ENCODE results near the gene RTKN2. TPM values are rescaled to one million over a fixed set of nuclear protein-coding genes. Genes with fewer than 3 reads are reported as not detected.
"Not testable (repeated sequence)": the region's sequence is repeated elsewhere in the genome, so short reads cannot be mapped to it uniquely, and the experiment has no call there.

The RTKN2 gene
- 0.05 TPM for total RNA-seq

- ATAC-seq (peak; percentile 97), DNase-seq (ENCODE audit: low spot score) (peak; percentile 71)
Measured at GRCh38 chr10:62268399-62269114, at the start of gene RTKN2. Gene RTKN2 (minus strand): TSS chr10:62268844. CDS start chr10:62268610, 234 bp downstream.

GRCh38 chr10:62317257-62317656 lies 48.6 kb upstream of the RTKN2 start:
- ATAC-seq (no peak), DNase-seq (ENCODE audit: low spot score) (no peak)

GRCh38 chr10:62309254-62309653 lies 40.6 kb upstream of the RTKN2 start:
- ATAC-seq: no peak
- DNase-seq (ENCODE audit: low spot score): no peak

DNA sequence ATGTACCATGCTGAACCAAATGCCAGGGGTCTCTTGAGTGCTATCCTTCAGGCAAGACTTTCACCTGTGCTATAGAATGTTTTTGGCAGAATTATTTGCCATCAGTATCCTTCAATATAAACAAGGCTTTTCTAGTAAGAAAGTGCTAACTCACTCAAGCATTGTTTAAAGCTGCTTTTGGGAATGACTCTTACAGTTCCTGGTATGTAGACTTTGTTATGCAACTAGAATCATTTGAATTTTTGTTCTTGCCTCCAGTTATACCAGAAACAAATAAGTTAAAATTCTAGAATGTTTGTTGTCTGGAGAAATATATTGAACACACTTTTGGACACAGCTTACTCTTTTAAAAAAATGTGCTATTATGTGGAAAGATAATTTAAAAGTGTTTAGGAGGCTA lies 39.5 kb upstream of the RTKN2 start:
- DNase-seq (ENCODE audit: low spot score): no peak
- ATAC-seq: no peak

DNA sequence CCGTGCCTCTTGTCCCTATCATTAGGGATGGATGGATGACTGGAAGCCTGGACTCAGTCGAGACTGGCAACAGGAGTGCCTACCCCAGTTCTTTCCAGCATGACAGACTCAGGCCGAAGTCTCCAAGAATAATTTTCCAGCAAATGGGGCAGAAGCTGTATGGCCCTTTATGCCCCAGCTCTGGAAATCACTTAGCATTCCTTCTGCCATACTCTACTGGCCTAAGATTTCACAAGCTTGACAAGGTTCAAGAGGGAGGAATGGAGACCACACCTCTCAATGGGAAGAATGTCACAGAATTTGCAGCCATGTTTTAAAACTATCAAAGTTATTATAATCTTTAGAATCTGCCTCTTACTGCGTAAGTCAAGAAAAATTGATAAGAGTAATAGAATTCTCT lies 39.0 kb upstream of the RTKN2 start:
- no peak for ATAC-seq

DNA sequence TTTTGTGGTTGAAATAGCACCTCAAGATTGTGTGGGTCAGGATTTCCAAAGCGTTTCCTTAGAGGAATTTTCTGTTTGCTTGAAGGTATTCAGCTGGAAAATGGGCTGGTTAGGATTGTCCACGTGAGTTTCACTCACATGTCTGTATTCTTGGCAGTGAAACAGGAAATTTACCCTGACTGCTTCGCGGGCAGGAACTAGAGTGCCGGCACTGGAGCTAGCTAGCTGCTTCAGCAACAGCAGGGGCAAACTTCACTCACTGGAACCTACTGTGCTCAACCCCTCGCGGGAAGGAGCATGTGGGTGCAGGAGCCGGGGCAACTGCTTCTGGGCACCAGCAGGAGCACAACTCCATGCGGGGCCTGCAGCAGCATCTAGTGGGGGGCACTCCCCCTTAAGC lies 38.0 kb upstream of the RTKN2 start:
- ATAC-seq: no peak

More for the DNA sequence above, 39.0 kb upstream of the RTKN2 start:
- DNase-seq (ENCODE audit: low spot score): no peak

GRCh38 chr10:62305813-62306212 lies 37.2 kb upstream of the RTKN2 start:
- ATAC-seq: no peak
- no peak for DNase-seq (ENCODE audit: low spot score)

More for the DNA sequence above, 38.0 kb upstream of the RTKN2 start:
- no peak for DNase-seq (ENCODE audit: low spot score)

DNA sequence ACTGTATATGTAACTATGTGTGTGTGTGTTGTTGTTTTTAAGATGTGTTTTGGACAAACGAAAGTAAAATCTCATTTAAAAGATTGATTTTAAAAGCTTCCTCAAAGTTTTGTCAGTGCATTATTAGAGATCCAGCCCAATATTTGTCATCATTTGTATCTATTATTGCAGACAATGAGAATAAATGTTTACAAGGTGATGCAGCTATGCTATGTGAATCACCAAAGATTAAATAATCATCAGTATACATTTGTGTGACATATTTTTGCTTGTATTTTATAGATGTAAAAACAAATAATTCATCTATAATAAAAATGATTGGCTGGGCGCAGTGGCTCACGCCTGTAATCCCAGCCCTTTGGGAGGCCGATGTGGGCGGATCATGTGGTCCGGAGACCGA lies 35.3 kb upstream of the RTKN2 start:
- no peak for ATAC-seq
- no peak for DNase-seq (ENCODE audit: low spot score)

- no peak for ATAC-seq
- DNase-seq (ENCODE audit: low spot score): no peak
Measured at GRCh38 chr10:62302760-62303159, 34.1 kb upstream of the RTKN2 start.

DNA sequence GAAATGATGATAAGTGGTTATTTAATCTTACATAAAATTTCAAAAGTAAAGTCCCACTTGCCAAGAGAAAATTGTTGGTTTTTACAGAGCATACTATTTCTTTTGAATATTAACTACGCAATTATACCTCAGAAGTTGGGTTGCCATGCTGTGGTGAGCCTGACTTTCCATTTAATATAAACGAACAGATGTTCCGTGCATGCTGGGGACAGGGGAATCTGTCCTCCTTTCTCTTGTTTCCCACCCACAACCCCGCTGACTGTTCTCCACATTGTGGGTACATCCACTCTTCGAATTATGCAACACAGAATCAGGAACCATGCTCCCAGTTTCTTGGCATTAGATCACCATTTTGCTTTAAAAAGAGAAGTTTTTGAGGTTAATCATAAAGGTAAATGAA lies 29.2 kb upstream of the RTKN2 start:
- no peak for ATAC-seq
- DNase-seq (ENCODE audit: low spot score): no peak

DNA sequence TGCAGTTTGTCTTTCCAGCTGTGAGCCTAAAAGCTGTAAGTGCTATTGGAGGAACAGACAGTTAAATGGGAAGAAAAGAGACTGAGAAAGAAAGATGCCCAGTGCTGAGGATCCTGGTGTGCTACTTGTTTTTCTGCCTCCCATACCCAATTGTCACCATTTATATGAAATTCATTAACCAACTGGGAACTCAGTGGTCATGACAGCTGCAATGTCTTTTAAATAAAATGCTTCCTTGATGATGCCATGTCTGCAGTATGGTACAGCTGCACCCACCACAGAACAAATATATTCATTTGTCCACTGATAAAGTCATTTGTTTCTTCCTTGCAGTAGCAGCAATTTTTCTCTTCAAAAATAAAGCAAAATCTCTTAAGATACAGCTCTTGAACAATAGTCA lies 15.6 kb upstream of the RTKN2 start:
- DNase-seq (ENCODE audit: low spot score) (no peak), ATAC-seq (no peak)

DNA sequence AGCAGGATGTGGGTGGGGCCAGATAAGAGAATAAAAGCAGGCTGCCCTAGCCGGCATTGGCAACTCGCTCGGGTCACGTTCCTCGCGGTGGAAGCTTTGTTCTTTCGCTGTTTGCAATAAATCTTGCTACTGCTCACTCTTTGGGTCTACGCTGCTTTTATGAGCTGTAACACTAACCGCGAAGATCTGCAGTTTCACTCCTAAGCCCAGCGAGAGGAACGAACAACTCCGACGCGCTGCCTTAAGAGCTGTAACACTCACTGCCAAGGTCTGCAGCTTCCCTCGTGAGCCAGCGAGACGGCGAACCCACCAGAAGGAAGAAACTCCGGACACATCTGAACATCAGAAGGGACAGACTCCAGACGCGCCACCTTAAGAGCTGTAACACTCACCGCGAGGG lies 12.7 kb upstream of the RTKN2 start:
- DNase-seq (ENCODE audit: low spot score); ATAC-seq: not testable (repeated sequence)

DNA sequence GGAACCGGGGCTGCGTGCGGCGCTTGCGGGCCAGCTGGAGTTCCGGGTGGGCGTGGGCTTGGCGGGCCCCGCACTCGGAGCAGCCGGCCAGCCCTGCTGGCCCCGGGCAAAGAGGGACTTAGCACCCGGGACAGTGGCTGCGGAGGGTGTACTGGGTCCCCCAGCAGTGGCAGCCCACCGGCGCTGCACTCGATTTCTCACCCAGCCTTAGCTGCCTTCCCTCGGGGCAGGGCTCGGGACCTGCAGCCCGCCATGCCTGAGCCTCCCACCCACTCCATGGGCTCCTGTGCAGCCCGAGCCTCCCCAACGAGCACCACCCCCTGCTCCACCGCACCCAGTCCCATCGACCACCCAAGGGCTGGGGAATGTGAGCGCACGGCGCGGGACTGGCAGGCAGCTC lies 11.7 kb upstream of the RTKN2 start:
- not testable (repeated sequence) for DNase-seq (ENCODE audit: low spot score)

DNA sequence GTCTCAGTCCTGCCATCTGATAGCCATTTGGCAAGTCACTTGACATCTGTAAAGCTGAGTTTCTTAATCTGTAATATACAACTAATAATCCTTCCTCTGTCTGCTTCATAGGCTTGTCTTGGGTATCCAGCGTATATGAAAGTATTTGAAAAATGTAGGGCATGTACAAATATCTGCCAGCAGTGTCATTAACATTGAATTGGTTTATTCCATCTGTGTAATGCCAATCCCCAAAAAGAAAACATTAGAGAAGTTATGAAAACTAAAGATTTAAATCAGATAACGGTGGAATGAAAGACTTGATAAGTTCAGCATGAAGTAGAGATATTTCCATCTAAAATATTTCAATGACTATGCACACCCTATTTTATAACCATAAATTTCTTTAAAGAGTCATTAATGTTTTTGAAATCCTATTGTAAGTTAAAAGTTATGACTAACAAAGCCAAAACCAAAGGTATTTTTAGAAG lies 9.8 kb upstream of the RTKN2 start:
- no peak for ATAC-seq
- DNase-seq (ENCODE audit: low spot score): no peak

More for the DNA sequence above, 11.7 kb upstream of the RTKN2 start:
- not testable (repeated sequence) for ATAC-seq

DNA sequence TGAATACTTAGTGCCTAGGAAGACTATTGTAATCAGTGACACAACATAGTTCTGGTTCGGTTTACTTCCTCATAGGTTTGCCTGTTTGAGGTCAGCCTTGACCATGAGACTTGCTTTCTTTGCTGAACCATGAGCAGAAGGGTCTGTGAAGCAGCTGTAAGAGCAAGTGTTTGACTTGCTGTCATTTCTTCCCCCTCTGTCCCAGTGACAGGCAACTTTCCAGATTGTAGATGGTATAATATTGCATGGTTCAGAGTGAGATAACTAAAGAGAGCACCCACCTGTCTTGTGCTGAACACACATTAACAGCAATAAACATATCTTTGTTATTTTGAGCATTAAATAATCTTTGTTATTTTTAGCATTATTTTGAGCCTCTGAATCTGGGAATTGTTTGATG lies 9.3 kb upstream of the RTKN2 start:
- DNase-seq (ENCODE audit: low spot score): no peak
- ATAC-seq: no peak

- no peak for DNase-seq (ENCODE audit: low spot score)
- no peak for ATAC-seq
Measured at GRCh38 chr10:62270020-62270419, 1.4 kb upstream of the RTKN2 start.

DNA sequence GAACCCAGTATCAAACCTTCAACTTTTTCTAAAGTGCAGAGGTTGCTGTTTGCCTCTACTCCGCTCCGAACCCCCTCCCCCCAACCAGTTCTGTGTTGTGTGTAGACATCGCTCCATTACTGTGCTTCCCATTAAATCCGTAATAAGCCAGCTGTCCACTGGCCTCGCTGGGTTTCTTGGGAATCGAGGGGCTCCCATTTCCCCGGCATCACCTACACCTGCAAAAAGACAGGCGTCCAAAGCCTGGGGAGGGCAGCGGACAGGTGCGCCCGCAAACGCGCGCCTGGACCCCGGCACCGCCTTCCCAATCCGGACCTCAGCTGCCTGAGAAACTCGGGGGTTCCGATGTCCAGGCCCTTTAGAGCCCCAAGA lies 631 bp downstream of the RTKN2 start:
- ATAC-seq (no peak), DNase-seq (ENCODE audit: low spot score) (no peak)

DNA sequence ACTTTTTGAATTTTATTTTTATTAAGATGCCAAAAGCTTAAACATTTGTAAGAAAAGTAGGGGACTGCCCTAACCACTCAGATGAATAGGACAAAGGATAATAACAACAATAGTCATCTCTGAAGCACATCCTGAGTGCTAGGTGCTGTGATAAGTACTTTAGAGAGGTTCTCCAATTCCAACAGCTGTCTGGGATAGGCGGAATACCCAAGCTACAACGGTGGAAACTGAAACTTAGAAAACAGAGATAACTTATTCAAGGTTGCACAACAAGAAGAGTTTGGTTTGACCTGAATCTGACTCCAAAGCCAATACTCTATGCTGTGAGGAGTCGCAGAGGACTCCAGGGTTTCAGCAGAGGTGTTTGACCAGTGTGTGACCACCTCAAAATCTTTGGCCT lies 2.0 kb downstream of the RTKN2 start:
- no peak for DNase-seq (ENCODE audit: low spot score)

GRCh38 chr10:62266147-62266546 lies 2.5 kb downstream of the RTKN2 start:
- DNase-seq (ENCODE audit: low spot score): no peak
- no peak for ATAC-seq

More for the DNA sequence above, 2.0 kb downstream of the RTKN2 start:
- ATAC-seq: no peak

DNA sequence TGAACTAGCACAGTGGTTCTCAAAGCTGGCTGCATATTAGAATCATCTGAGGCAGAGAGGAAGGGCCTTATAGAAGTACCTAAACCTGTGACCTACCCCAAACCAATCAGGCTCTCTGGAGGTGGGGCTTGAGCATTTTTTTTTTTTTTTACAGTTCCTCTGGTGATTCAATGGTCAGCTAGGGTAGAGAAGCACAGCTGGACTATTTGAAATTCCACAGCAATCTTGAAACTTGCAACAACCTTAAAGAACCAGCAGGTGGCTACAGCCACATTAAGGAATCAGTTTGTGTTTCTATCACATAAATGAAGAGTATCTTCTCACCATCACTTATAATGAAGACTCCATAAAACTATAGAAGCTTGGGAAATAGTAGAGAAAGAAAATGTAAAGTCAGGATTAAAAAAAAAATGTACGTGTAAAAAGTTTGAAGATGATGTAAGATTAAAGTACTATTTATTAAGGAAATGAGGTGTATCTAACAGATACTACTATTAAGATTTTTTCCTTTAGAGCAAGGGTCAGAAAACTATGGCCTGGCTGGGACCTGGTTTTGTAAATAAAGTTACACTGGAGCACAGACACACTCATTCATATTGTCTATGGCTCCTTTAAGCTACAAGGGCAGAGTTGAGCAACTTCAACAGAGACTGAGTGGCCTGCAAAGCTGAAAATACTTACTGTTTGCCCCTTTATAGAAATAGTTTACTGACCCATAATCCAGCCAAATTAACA lies 3.8 kb downstream of the RTKN2 start:
- DNase-seq (ENCODE audit: low spot score): no peak
- peak; percentile 58 for ATAC-seq

- no peak for ATAC-seq
- no peak for DNase-seq (ENCODE audit: low spot score)
Measured at GRCh38 chr10:62264126-62264525, 4.5 kb downstream of the RTKN2 start.

GRCh38 chr10:62261666-62262065 lies 7.0 kb downstream of the RTKN2 start:
- ATAC-seq (no peak), DNase-seq (ENCODE audit: low spot score) (no peak)
